Nephron progenitor cell (in vitro differentiated cells): ENCODE data around the gene MTCL1.

Experiments used
- DNase-seq: peaks from one replicate; pipeline ENCODE4 v3.0.0; 2021
- H3K27ac Mint-ChIP-seq: 2 replicates; pipeline ENCODE4 v1.8.0; 2021; ENCODE audit warnings: mild to moderate bottlenecking, moderate library complexity, mixed read lengths
- H3K27me3 Mint-ChIP-seq: 2 replicates; pipeline ENCODE4 v1.8.0; 2021; ENCODE audit warnings: mild to moderate bottlenecking, low read depth, mixed read lengths; ENCODE audit not compliant: poor library complexity
- H3K36me3 Mint-ChIP-seq: 2 replicates; pipeline ENCODE4 v1.8.0; 2021; ENCODE audit warnings: low read depth, mixed read lengths
- H3K4me1 Mint-ChIP-seq: 2 replicates; pipeline ENCODE4 v1.8.0; 2021; ENCODE audit warnings: mixed read lengths
- H3K4me3 Mint-ChIP-seq: 2 replicates; pipeline ENCODE4 v1.8.0; 2021; ENCODE audit warnings: mild to moderate bottlenecking, moderate library complexity, mixed read lengths
- H3K9me3 Mint-ChIP-seq: 2 replicates; pipeline ENCODE4 v1.8.0; 2021; ENCODE audit warnings: mild to moderate bottlenecking, moderate library complexity, mixed read lengths
- CTCF ChIP-seq: fragments of 200-600 bp; sonication (generic); IDR thresholded peaks from 2 replicates; pipeline ENCODE4 v1.5.0; 2021; ENCODE audit warnings: antibody characterized with exemption

Gene MTCL1

DNA sequence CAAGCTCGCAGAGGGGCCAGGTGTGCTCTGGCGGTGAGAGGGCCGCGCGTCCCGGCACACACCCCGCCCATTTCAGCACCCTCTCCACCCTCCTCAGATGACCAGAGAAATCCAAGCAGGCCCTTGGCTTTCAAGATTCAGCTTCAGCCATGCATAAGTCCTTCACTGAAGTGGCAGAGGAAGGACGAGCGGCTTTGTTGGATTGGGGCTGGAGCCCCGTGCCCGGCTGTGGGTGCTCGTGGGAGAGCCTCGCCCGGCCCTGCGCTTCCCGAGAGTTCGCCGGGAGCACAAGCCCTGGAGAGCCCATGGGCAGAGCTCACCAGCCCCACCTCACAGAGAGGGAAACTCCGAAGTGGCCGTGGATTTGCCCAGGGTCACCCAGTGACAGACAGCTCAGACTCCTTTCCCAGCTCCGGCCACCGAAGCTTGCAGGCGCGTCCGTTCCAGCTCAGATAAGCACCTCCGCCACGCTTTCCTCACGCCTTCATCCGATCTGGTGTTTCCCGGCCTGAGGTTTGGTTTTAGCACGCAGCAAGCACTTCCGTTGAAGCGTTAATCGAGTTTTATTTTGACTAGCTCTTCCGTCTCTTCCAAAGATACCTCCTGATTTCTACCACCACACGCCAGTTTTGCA lies 45.6 kb upstream of the MTCL1 start:
- Mint-ChIP-seq H3K4me3 (no peak overlapping the region), H3K27ac (peak overlapping the region; percentile 32), H3K9me3 (no peaks in the 10 kb centered on the region), H3K4me1 (peaks cover 35% of the 10 kb centered on the region), H3K36me3 (no peaks in the 10 kb centered on the region), H3K27me3 (peaks cover 54% of the 10 kb centered on the region)
- DNase-seq = no peak
- TF ChIP-seq CTCF = no peak

- Mint-ChIP-seq H3K36me3 (no peaks in the 10 kb centered on the region), H3K4me3 (no peak overlapping the region), H3K27ac (peak overlapping the region; percentile 32), H3K27me3 (peaks cover 56% of the 10 kb centered on the region), H3K4me1 (peaks cover 31% of the 10 kb centered on the region), H3K9me3 (no peaks in the 10 kb centered on the region)
- TF ChIP-seq CTCF = no peak
- DNase-seq = no peak
Measured at GRCh38 chr18:8660316-8660715, 45.0 kb upstream of the MTCL1 start.

DNA sequence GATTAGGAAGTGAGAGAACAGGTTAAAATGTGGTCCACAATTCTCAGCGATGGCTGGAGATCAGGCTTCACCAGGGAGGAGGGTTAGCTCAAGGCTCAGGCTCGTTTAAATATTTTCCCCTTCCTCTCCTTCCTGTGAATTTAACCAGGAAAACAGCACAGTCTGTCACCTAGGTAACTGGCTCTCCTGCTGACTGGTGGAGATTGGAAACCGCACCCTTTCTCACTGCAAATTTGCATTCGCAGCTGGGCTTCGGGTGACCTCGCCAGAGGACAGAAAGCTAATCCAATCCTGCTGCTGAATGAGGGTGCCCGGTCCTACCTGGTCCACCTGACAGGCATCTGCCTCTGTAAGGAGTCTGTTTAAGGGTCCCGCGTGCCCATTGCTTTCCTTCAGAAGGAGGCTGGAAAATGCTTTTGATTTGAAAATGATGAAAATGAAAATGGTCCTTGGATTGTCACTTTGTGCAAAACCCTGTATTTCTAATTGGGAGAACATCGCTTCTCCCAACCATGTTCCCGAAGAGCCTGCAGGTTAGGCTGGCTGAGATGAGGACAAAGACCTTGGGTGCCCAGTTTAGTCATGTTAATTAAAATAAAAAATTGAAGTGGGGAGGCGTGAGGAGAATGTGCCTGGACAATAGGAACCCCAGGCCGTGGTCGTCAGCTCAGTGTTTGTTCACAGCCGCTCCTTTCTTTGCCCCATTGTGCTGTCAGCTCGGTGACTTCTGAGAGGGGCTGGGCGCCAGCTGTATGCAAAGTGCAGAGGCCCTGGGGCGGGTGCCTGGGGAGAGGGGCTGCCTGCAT lies 43.4 kb upstream of the MTCL1 start:
- DNase-seq = peak; percentile 51
- H3K4me1 Mint-ChIP-seq = peaks cover 31% of the 10 kb centered on the region
- H3K36me3 Mint-ChIP-seq = no peaks in the 10 kb centered on the region
- H3K27me3 Mint-ChIP-seq = peaks cover 46% of the 10 kb centered on the region
- no peak overlapping the region for H3K27ac Mint-ChIP-seq
- no peaks in the 10 kb centered on the region for H3K9me3 Mint-ChIP-seq
- TF ChIP-seq CTCF = no peak
- H3K4me3 Mint-ChIP-seq = peak overlapping the region; percentile 63

DNA sequence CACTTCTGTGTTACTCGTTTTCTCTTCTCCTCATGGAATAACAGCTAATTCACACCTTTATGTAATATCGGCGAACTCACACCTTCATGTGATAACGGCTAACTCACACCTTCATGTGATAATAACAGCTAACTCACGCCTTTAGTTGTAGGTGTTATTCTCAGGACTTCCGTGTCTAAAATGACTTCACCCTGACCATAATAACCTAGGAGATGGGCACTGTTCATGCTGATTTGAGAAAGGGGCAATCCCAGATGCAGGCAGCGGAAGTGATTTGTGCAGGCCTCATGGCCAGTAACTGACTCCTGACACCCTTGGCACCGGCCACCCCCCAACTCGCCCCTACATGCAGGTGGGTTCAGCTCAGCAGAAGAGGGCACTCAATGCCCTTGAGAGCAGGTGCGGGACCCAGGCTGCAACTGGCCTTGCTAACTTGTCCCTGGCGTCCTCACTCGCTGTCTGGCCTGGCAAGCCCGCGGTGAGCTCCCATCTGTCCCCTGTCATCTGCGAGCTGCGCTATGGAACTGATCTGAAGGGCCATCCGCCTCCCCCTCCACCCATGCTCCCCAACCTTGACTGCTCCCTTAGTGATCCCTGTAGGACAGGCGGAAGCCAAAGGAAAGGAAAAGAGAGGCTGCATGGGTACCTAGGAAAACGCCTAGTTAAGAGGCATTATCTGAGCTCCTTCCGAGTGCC lies 42.6 kb upstream of the MTCL1 start:
- DNase-seq = no peak
- H3K27ac Mint-ChIP-seq = no peak overlapping the region
- H3K27me3 Mint-ChIP-seq = peaks cover 44% of the 10 kb centered on the region
- H3K4me3 Mint-ChIP-seq = peak overlapping the region; percentile 63
- H3K36me3 Mint-ChIP-seq = no peaks in the 10 kb centered on the region
- TF ChIP-seq CTCF = no peak
- H3K9me3 Mint-ChIP-seq = no peaks in the 10 kb centered on the region
- H3K4me1 Mint-ChIP-seq = peaks cover 27% of the 10 kb centered on the region

DNA sequence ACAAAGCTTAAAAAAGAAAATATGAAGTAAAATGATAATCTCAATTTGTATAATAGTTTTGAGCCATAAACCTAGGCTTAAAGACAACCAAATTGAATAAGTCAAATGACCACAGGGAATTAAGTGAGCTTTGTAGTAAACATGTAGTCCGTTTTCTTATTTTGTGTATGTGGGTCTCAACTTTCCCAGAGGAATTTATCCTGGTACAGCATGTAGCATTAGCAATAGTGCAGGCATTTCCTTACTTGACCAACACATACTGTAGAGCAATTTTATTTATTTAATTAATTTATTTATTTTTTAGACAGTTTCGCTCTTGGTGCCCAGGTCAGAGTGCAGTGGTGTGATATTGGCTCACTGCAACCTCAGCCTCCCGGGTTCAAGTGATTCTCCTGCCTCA lies 37.5 kb upstream of the MTCL1 start:
- no peak overlapping the region for H3K4me3 Mint-ChIP-seq
- no peaks in the 10 kb centered on the region for H3K9me3 Mint-ChIP-seq
- H3K27ac Mint-ChIP-seq = no peak overlapping the region
- DNase-seq = no peak
- H3K4me1 Mint-ChIP-seq = peaks cover 4% of the 10 kb centered on the region
- H3K36me3 Mint-ChIP-seq = no peaks in the 10 kb centered on the region
- H3K27me3 Mint-ChIP-seq = peaks cover 24% of the 10 kb centered on the region
- TF ChIP-seq CTCF = no peak
